ENCODE measurements around the gene SLC2A10.

DNA sequence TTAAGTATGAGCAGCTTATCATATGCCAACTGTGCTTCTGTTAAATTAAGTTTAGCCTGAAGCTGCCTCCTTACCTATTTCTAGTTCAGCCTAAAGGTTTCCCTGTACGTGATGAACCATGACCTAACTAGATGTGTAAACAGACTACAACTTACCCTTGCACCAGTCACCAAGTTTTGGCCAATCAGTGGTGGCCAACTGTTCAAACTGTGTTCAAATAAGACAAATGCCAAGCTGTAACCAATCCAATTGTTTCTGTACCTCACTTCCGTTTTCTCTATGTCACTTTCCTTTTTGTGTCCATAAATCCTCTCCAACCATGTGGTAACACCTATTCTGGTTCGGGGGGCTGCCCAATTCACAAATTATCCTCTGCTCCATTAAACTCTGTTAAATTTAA, 6.0 kb upstream of the SLC2A10 start:
- TF ChIP-seq, protein P1, sequence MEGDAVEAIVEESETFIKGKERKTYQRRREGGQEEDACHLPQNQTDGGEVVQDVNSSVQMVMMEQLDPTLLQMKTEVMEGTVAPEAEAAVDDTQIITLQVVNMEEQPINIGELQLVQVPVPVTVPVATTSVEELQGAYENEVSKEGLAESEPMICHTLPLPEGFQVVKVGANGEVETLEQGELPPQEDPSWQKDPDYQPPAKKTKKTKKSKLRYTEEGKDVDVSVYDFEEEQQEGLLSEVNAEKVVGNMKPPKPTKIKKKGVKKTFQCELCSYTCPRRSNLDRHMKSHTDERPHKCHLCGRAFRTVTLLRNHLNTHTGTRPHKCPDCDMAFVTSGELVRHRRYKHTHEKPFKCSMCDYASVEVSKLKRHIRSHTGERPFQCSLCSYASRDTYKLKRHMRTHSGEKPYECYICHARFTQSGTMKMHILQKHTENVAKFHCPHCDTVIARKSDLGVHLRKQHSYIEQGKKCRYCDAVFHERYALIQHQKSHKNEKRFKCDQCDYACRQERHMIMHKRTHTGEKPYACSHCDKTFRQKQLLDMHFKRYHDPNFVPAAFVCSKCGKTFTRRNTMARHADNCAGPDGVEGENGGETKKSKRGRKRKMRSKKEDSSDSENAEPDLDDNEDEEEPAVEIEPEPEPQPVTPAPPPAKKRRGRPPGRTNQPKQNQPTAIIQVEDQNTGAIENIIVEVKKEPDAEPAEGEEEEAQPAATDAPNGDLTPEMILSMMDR (IDR thresholded peaks at IDR 0.05; ENCODE audit: low read depth, low read length): no peak
- TF ChIP-seq EZH2phosphoT487 (IDR thresholded peaks at IDR 0.05; ENCODE audit: low read depth): no peak

Data from OCI-LY3 (cell line).